ENCODE measurements around the gene FHOD3.

GRCh38 chr18:36499938-36500337, 202.4 kb downstream of the FHOD3 start:
- TF ChIP-seq CTCF (IDR thresholded peaks at IDR 0.05) (no peak), POLR2A (IDR thresholded peaks at IDR 0.05) (no peak)
